ENCODE measurements around the gene KRTAP5-11. TPM values are rescaled to one million over a fixed set of nuclear protein-coding genes. Genes with fewer than 3 reads are reported as not detected.
A peak's percentile ranks its signal among the peaks of the same experiment; 100 is the strongest.
"Not testable (repeated sequence)": the region's sequence is repeated elsewhere in the genome, so short reads cannot be mapped to it uniquely, and the experiment has no call there.

KRTAP5-11 gene
- not detected for total RNA-seq
- polyA plus RNA-seq (2013, experiment 1 of 2), result not detected
- polyA plus RNA-seq (2013, experiment 2 of 2), result not detected
- total RNA-seq, result 0 to 0.12 (median 0) reads per million in 172 experiments

- POLR2A ChIA-PET, result no interaction called here
- no peak within 1 kb of the TSS for H3K27ac Mint-ChIP-seq
- Histone ChIP-seq H3K4me1 (ENCODE audit: insufficient read depth, low read length) (no peaks in the 10 kb centered on the region), H3K27ac (ENCODE audit: low read depth in 1 of 2, low read length in 2 of 2) (no peak within 1 kb of the TSS), H3K9me3 (ENCODE audit: control insufficient read depth in 1 of 2, insufficient read depth in 1 of 2, low read length in 2 of 2) (no peaks in the 10 kb centered on the region), H3K36me3 (ENCODE audit: insufficient read depth, low read length) (no peaks in the 10 kb centered on the region), H3K27me3 (ENCODE audit: control insufficient read depth in 1 of 2, insufficient read depth in 2 of 2, low read length in 2 of 2) (peaks cover 0 to 4% of the 10 kb centered on the region in 2 experiments), H3K4me3 (ENCODE audit: low read length) (no peak within 1 kb of the TSS)
- TF ChIP-seq CTCF (IDR thresholded peaks at IDR 0.05), result no peak
- H3K4me1 Mint-ChIP-seq (ENCODE audit: low read depth), result no peaks in the 10 kb centered on the region
- H3K9me3 Mint-ChIP-seq, result no peaks in the 10 kb centered on the region
- no peak for DNase-seq
- no peak for ATAC-seq (ENCODE audit: poor library complexity)
- H3K36me3 Mint-ChIP-seq (ENCODE audit: low read depth), result no peaks in the 10 kb centered on the region
- peaks cover 34% of the 10 kb centered on the region for H3K27me3 Mint-ChIP-seq
- H3K4me3 Mint-ChIP-seq, result no peak within 1 kb of the TSS
- intact Hi-C loops (cut with DNase I, micrococcal nuclease), result no loop called here
- CTCF ChIA-PET, result no interaction called here
These were observed at the start of gene KRTAP5-11 for GRCh38 chr11:71582309-71582895. KRTAP5-11 (minus strand) TSS chr11:71582875; CDS start chr11:71582837, 38 bp downstream.

GRCh38 chr11:71631551-71631950 is 48.9 kb upstream of the KRTAP5-11 start:
- H3K4me3 ChIP-seq (ENCODE audit: low read length); H3K36me3 Mint-ChIP-seq (ENCODE audit: low read depth); H3K4me1 Mint-ChIP-seq (ENCODE audit: low read depth); DNase-seq; CTCF ChIA-PET; POLR2A ChIA-PET; H3K36me3 ChIP-seq (ENCODE audit: insufficient read depth, low read length); ATAC-seq (ENCODE audit: poor library complexity); H3K4me1 ChIP-seq (ENCODE audit: insufficient read depth, low read length); intact Hi-C loops (cut with DNase I, micrococcal nuclease); H3K27ac Mint-ChIP-seq; H3K27ac ChIP-seq (ENCODE audit: low read depth in 1 of 2, low read length in 2 of 2); H3K4me3 Mint-ChIP-seq; H3K9me3 ChIP-seq (ENCODE audit: control insufficient read depth in 1 of 2, insufficient read depth in 1 of 2, low read length in 2 of 2); H3K9me3 Mint-ChIP-seq; H3K27me3 ChIP-seq (ENCODE audit: control insufficient read depth in 1 of 2, insufficient read depth in 2 of 2, low read length in 2 of 2): not testable (repeated sequence)
- H3K27me3 Mint-ChIP-seq, result peaks cover 22% of the 10 kb centered on the region

- H3K4me1 Mint-ChIP-seq (ENCODE audit: low read depth); H3K9me3 Mint-ChIP-seq; H3K4me1 ChIP-seq (ENCODE audit: insufficient read depth, low read length); intact Hi-C loops (cut with DNase I, micrococcal nuclease); H3K27ac ChIP-seq (ENCODE audit: low read depth in 1 of 2, low read length in 2 of 2); CTCF ChIA-PET; H3K4me3 ChIP-seq (ENCODE audit: low read length); H3K27ac Mint-ChIP-seq; H3K27me3 ChIP-seq (ENCODE audit: control insufficient read depth in 1 of 2, insufficient read depth in 2 of 2, low read length in 2 of 2); POLR2A ChIA-PET; H3K4me3 Mint-ChIP-seq; ATAC-seq (ENCODE audit: poor library complexity); H3K36me3 Mint-ChIP-seq (ENCODE audit: low read depth); H3K9me3 ChIP-seq (ENCODE audit: control insufficient read depth in 1 of 2, insufficient read depth in 1 of 2, low read length in 2 of 2); H3K36me3 ChIP-seq (ENCODE audit: insufficient read depth, low read length): not testable (repeated sequence)
- peak in 3 of 14 experiments; percentile 15 to 34 (median 32) for DNase-seq
- H3K27me3 Mint-ChIP-seq, result peaks cover 18% of the 10 kb centered on the region
These were observed 47.4 kb upstream of the KRTAP5-11 start for GRCh38 chr11:71630071-71630470.

- H3K4me1 Mint-ChIP-seq (ENCODE audit: low read depth); H3K4me1 ChIP-seq (ENCODE audit: insufficient read depth, low read length); ATAC-seq (ENCODE audit: poor library complexity); H3K4me3 ChIP-seq (ENCODE audit: low read length); POLR2A ChIA-PET; H3K27ac ChIP-seq (ENCODE audit: low read depth in 1 of 2, low read length in 2 of 2); intact Hi-C loops (cut with DNase I, micrococcal nuclease); H3K36me3 ChIP-seq (ENCODE audit: insufficient read depth, low read length); H3K9me3 ChIP-seq (ENCODE audit: control insufficient read depth in 1 of 2, insufficient read depth in 1 of 2, low read length in 2 of 2); H3K27me3 ChIP-seq (ENCODE audit: control insufficient read depth in 1 of 2, insufficient read depth in 2 of 2, low read length in 2 of 2); CTCF ChIA-PET; H3K27ac Mint-ChIP-seq; H3K4me3 Mint-ChIP-seq; DNase-seq; H3K36me3 Mint-ChIP-seq (ENCODE audit: low read depth); H3K9me3 Mint-ChIP-seq: not testable (repeated sequence)
- H3K27me3 Mint-ChIP-seq, result peaks cover 19% of the 10 kb centered on the region
These were observed 46.3 kb upstream of the KRTAP5-11 start for GRCh38 chr11:71628943-71629342.

GRCh38 chr11:71623226-71623625 is 40.6 kb upstream of the KRTAP5-11 start:
- H3K4me3 Mint-ChIP-seq; H3K27me3 ChIP-seq (ENCODE audit: control insufficient read depth in 1 of 2, insufficient read depth in 2 of 2, low read length in 2 of 2); DNase-seq; H3K4me1 ChIP-seq (ENCODE audit: insufficient read depth, low read length); POLR2A ChIA-PET; H3K36me3 ChIP-seq (ENCODE audit: insufficient read depth, low read length); H3K4me3 ChIP-seq (ENCODE audit: low read length); H3K4me1 Mint-ChIP-seq (ENCODE audit: low read depth); H3K9me3 Mint-ChIP-seq; H3K27ac Mint-ChIP-seq; ATAC-seq (ENCODE audit: poor library complexity); intact Hi-C loops (cut with DNase I, micrococcal nuclease); CTCF ChIA-PET; H3K27ac ChIP-seq (ENCODE audit: low read depth in 1 of 2, low read length in 2 of 2); H3K36me3 Mint-ChIP-seq (ENCODE audit: low read depth); H3K9me3 ChIP-seq (ENCODE audit: control insufficient read depth in 1 of 2, insufficient read depth in 1 of 2, low read length in 2 of 2): not testable (repeated sequence)
- peaks cover 11% of the 10 kb centered on the region for H3K27me3 Mint-ChIP-seq

GRCh38 chr11:71622561-71622960 is 39.9 kb upstream of the KRTAP5-11 start:
- H3K27ac ChIP-seq (ENCODE audit: low read depth in 1 of 2, low read length in 2 of 2); ATAC-seq (ENCODE audit: poor library complexity); CTCF ChIA-PET; DNase-seq; H3K4me1 Mint-ChIP-seq (ENCODE audit: low read depth); intact Hi-C loops (cut with DNase I, micrococcal nuclease); H3K36me3 ChIP-seq (ENCODE audit: insufficient read depth, low read length); H3K27me3 ChIP-seq (ENCODE audit: control insufficient read depth in 1 of 2, insufficient read depth in 2 of 2, low read length in 2 of 2); POLR2A ChIA-PET; H3K4me1 ChIP-seq (ENCODE audit: insufficient read depth, low read length); H3K4me3 ChIP-seq (ENCODE audit: low read length); H3K9me3 ChIP-seq (ENCODE audit: control insufficient read depth in 1 of 2, insufficient read depth in 1 of 2, low read length in 2 of 2); H3K27ac Mint-ChIP-seq; H3K4me3 Mint-ChIP-seq; H3K9me3 Mint-ChIP-seq; H3K36me3 Mint-ChIP-seq (ENCODE audit: low read depth): not testable (repeated sequence)
- peaks cover 13% of the 10 kb centered on the region for H3K27me3 Mint-ChIP-seq
